ENCODE results near the gene MFAP3. TPM values are rescaled to one million over a fixed set of nuclear protein-coding genes. Genes with fewer than 3 reads are reported as not detected.
"Not testable (repeated sequence)": the region's sequence is repeated elsewhere in the genome, so short reads cannot be mapped to it uniquely, and the experiment has no call there.

MFAP3 gene
- total and polyA plus RNA-seq, 7 donors = 2.4 to 34.6 (median 25.7) TPM

DNA sequence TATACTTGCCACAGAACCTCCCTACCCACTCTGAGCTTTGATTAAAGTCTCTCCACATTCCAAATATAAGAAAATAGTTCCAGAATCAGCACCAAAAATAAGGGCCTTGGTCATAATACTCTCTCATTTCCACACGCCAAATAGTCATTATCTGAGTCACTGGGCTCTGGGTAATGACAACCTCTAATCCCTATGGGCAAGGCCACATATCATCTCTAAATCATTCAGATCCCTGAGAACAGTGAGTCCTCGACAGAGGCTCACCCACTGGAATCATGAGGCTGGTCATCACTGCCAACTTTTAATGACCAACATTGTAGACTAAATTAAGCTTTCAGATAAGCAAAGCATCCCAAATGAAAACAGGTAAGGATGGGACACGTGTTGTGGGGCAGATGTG lies 28.1 kb upstream of the MFAP3 start:
- Histone ChIP-seq H3K9me3 (no peaks in the 10 kb centered on the region), H3K27me3 (no peaks in the 10 kb centered on the region), H3K4me3 (no peak overlapping the region), H3K4me1 (no peaks in the 10 kb centered on the region), H3K36me3 (peaks cover 0 to 29% (median 2%) of the 10 kb centered on the region in 4 donors), H3K27ac (no peak overlapping the region)
- no peak for DNase-seq
- intact Hi-C loops (cut with DNase I) = no loop called here
- TF ChIP-seq POLR2A (IDR thresholded peaks at IDR 0.05) = no peak
- 52 to 54% methylated on average over 3 of the region's 3 CpGs for WGBS, 2 donors

GRCh38 chr5:154015071-154015693 lies 23.6 kb upstream of the MFAP3 start:
- no peak for DNase-seq
- no peaks in the 10 kb centered on the region for H3K27me3 ChIP-seq
- intact Hi-C loops (cut with DNase I) = no loop called here
- H3K36me3 ChIP-seq = peaks cover 0 to 38% (median 2%) of the 10 kb centered on the region in 4 donors
- no peaks in the 10 kb centered on the region for H3K9me3 ChIP-seq
- 95 to 97% methylated on average over 4 of the region's 4 CpGs for WGBS, 2 donors
- no peaks in the 10 kb centered on the region for H3K4me1 ChIP-seq
- H3K27ac ChIP-seq = no peak overlapping the region
- TF ChIP-seq, protein P1, sequence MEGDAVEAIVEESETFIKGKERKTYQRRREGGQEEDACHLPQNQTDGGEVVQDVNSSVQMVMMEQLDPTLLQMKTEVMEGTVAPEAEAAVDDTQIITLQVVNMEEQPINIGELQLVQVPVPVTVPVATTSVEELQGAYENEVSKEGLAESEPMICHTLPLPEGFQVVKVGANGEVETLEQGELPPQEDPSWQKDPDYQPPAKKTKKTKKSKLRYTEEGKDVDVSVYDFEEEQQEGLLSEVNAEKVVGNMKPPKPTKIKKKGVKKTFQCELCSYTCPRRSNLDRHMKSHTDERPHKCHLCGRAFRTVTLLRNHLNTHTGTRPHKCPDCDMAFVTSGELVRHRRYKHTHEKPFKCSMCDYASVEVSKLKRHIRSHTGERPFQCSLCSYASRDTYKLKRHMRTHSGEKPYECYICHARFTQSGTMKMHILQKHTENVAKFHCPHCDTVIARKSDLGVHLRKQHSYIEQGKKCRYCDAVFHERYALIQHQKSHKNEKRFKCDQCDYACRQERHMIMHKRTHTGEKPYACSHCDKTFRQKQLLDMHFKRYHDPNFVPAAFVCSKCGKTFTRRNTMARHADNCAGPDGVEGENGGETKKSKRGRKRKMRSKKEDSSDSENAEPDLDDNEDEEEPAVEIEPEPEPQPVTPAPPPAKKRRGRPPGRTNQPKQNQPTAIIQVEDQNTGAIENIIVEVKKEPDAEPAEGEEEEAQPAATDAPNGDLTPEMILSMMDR (IDR thresholded peaks at IDR 0.05) = no peak
- TF ChIP-seq POLR2AphosphoS5 (IDR thresholded peaks at IDR 0.05) (no peak), EP300 (IDR thresholded peaks at IDR 0.05) (no peak), POLR2A (IDR thresholded peaks at IDR 0.05) (no peak)
- H3K4me3 ChIP-seq = no peak overlapping the region

GRCh38 chr5:154018919-154019318 lies 19.8 kb upstream of the MFAP3 start:
- H3K27me3 ChIP-seq; H3K4me1 ChIP-seq; H3K27ac ChIP-seq; DNase-seq; intact Hi-C loops (cut with DNase I); H3K4me3 ChIP-seq; H3K9me3 ChIP-seq: not testable (repeated sequence)
- peaks cover 0 to 22% (median 0%) of the 10 kb centered on the region in 4 donors for H3K36me3 ChIP-seq
- WGBS, 2 donors = 93 to 99% methylated on average over 1 of the region's 1 CpG

DNA sequence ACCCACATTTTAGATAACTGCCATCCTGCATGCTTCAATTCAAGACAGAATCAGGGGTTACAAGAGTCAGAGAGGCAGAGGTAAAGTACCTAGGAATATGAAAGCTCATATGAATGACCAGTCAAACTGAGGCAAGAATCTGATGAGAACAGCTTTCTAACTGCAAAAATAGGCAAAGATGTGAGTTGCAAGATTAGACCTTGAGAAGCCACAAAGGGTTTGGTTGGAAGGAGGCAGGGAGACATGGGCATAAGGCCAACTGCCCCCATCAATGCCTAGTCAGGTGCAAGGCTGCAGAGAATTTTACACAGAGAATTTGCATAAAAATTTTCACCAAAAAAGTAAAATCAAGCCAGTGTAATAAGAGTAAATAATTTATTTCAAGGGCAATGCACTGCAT lies 12.8 kb upstream of the MFAP3 start:
- intact Hi-C loops (cut with DNase I) = no loop called here

DNA sequence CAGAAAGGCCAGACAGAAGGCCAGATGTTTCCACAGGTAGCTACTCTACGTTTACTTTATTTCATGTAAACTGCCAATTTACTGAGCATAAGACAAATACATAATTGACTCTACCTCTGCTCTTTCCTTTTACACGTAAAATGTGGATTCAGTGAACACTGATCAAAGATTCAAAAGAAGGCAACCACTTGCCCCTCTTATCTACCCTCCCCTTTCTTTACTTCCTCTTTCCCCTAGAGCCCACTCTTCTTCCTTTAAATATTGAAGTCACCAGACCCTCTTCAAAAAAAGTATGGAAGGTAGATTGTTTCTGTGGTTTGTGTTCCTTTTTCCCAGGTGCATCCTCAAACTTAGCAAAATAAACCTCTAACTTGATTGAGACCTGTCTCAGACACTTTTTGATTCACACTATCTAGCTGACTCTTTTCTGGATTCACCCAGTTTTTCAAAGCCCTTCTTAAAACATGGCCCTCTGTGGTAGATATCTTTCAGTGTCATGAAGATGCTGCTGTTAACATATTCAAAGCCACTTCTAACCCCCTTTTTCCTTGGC lies 6.8 kb upstream of the MFAP3 start:
- H3K36me3 ChIP-seq = peaks cover 0 to 47% (median 7%) of the 10 kb centered on the region in 4 donors

More for the DNA sequence above, 12.8 kb upstream of the MFAP3 start:
- Histone ChIP-seq H3K4me3 (no peak overlapping the region), H3K9me3 (no peaks in the 10 kb centered on the region), H3K27ac (no peak overlapping the region), H3K4me1 (no peaks in the 10 kb centered on the region), H3K27me3 (no peaks in the 10 kb centered on the region), H3K36me3 (peaks cover 0 to 52% (median 11%) of the 10 kb centered on the region in 4 donors)
- no peak for DNase-seq
- TF ChIP-seq POLR2A (IDR thresholded peaks at IDR 0.05) (no peak), POLR2AphosphoS5 (IDR thresholded peaks at IDR 0.05) (no peak), EP300 (IDR thresholded peaks at IDR 0.05) (no peak)
- TF ChIP-seq, protein P1 (IDR thresholded peaks at IDR 0.05) = no peak

More for the DNA sequence above, 6.8 kb upstream of the MFAP3 start:
- Histone ChIP-seq H3K4me3 (no peak overlapping the region), H3K27ac (no peak overlapping the region), H3K9me3 (no peaks in the 10 kb centered on the region), H3K27me3 (no peaks in the 10 kb centered on the region), H3K4me1 (peaks cover 0 to 3% (median 0%) of the 10 kb centered on the region in 4 donors)
- no peak for DNase-seq
- TF ChIP-seq POLR2AphosphoS5 (IDR thresholded peaks at IDR 0.05) (no peak), EP300 (IDR thresholded peaks at IDR 0.05) (no peak), POLR2A (IDR thresholded peaks at IDR 0.05) (no peak)
- TF ChIP-seq, protein P1 (IDR thresholded peaks at IDR 0.05) = no peak
- intact Hi-C loops (cut with DNase I) = no loop called here
- 54 to 73% methylated on average over 2 of the region's 2 CpGs for WGBS, 2 donors
